SJSA1 (cell line): ENCODE measurements around the gene CCDC30. TPM values are rescaled to one million over a fixed set of nuclear protein-coding genes. Genes with fewer than 3 reads are reported as not detected.
"Not testable (repeated sequence)": the region's sequence is repeated elsewhere in the genome, so short reads cannot be mapped to it uniquely, and the experiment has no call there.

Source experiments
- DNase-seq, 2 experiments: peaks; one replicate each; pipeline ENCODE4 v3.0.0-alpha.2; 2015 to 2020; ENCODE audit warnings: low spot score in 2 of 2, low read depth in 1 of 2
- H3K27ac ChIP-seq: fragments of 250-450 bp; sonication (Bioruptor Pico); 2 replicates; pipeline ENCODE4 v1.5.1; 2020; ENCODE audit warnings: mild to moderate bottlenecking, moderate library complexity
- H3K27me3 ChIP-seq: fragments of 250-450 bp; sonication (Bioruptor Pico); replicated peaks from 2 replicates; pipeline ENCODE4 v1.5.1; 2020; ENCODE audit warnings: mild to moderate bottlenecking, moderate library complexity
- H3K36me3 ChIP-seq: fragments of 250-450 bp; sonication (Bioruptor Pico); 2 replicates; pipeline ENCODE4 v1.5.1; 2020; ENCODE audit warnings: mild to moderate bottlenecking
- H3K4me1 ChIP-seq: fragments of 250-450 bp; sonication (Bioruptor Pico); replicated peaks from 2 replicates; pipeline ENCODE4 v1.6.1; 2021; ENCODE audit warnings: mild to moderate bottlenecking
- H3K4me3 ChIP-seq: fragments of 250-450 bp; sonication (Bioruptor Pico); 2 replicates; pipeline ENCODE4 v1.5.1; 2020; ENCODE audit warnings: mild to moderate bottlenecking
- H3K9me3 ChIP-seq: fragments of 250-450 bp; sonication (Bioruptor Pico); replicated peaks from 2 replicates; pipeline ENCODE4 v1.5.1; 2020; ENCODE audit warnings: mild to moderate bottlenecking
- total RNA-seq: library from RNA; depleted of rRNA; stranded (reverse); fragments of >200 nt; shearing (Covaris generic); gene quantifications from 2 replicates; pipeline ENCODE4 v1.2.3, GENCODE V29; 2014

CCDC30 gene
- total RNA-seq, 1 experiment from 2014 or later, result 0.13 TPM

DNA sequence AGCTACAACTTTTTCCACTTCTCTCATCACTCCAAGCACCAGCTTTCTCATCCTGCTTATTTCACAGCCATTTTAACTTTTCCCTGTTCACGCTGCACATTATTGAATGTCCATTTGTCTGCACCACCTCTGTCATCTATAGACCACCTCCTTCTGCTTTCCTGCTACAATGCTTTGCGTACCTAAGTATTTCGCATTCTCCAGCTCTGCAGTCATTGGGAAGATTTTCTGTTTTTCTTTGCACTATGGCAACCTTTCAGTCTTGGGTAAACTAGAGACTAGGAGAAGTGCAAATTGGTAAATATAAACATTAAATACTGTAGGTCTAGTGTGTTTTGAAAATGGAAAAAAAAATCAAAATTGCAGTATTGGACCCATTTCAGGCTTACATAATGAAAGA, 835 bp downstream of the CCDC30 start:
- no peak overlapping the region for H3K4me3 ChIP-seq

DNA sequence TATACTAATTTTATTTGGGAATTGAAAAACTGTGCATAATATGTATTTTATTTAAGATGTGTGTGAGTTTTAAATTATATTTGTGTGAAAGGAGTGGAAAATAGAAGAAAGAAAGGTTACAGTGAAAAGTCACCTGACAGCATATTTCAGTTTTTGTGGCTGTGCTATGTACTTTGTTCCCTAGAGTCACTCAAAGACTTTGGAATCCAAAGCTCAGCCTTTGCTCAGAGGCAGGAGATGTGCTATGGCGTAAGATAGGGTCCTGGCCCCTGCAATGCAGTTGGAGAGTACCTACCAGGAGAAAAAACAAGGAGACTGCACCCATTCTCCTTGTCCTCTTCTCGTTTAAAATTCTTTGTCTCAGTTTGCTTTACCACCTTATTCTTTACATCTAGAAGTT, 2.9 kb downstream of the CCDC30 start:
- Histone ChIP-seq H3K4me1 (peaks cover 14% of the 10 kb centered on the region), H3K4me3 (no peak overlapping the region), H3K27me3 (peaks cover 8% of the 10 kb centered on the region), H3K36me3 (no peaks in the 10 kb centered on the region), H3K9me3 (no peaks in the 10 kb centered on the region; the same call in 1 of the 2 replicates), H3K27ac (no peak overlapping the region)
- no peak for DNase-seq

More for the DNA sequence above, 835 bp downstream of the CCDC30 start:
- DNase-seq, result no peak
- no peaks in the 10 kb centered on the region for H3K36me3 ChIP-seq
- H3K27ac ChIP-seq, result no peak overlapping the region
- H3K9me3 ChIP-seq, result no peaks in the 10 kb centered on the region
- H3K27me3 ChIP-seq, result no peaks in the 10 kb centered on the region
- peaks cover 14% of the 10 kb centered on the region for H3K4me1 ChIP-seq

DNA sequence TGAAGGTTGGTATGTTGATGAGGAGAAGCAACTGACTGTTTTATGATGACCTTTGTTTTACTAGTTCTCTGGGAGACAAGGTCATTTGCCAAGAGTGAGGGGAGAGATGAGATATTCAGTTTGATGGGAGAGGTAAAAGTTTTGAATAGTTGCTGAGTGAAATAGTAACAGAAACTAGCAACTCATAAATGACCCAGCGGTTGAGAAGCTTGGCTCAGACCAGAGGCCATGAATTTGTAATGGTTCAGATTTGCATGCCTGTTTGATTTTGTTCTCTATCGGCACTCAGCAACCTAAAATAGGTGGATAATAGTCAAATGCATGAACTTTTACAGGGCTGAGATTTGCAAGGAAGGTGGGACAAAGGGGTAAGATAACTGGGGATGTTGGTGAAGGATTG, 6.6 kb downstream of the CCDC30 start:
- Histone ChIP-seq H3K27me3 (peaks cover 8% of the 10 kb centered on the region), H3K4me3 (no peak overlapping the region), H3K36me3 (no peaks in the 10 kb centered on the region), H3K4me1 (no peaks in the 10 kb centered on the region), H3K27ac (no peak overlapping the region), H3K9me3 (no peaks in the 10 kb centered on the region; the same call in 1 of the 2 replicates)
- DNase-seq, result no peak

DNA sequence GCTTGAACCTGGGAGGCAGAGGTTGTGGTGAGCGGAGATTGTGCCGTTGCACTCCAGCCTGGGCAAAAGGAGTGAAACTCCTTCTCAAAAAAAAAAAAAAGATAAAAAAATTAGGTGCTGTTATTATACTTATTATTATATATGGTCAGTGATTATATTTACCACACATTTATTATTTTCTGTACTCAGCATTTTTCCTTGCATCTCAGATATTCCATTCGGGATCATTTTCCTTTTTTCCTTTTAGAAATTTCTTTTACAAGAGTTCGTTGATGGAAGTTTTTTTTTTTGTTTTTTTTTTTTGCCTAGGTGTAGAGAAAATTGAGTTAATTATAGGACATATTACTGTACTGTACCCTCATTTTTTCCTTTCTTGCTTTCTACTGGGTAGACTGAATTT, 13.5 kb downstream of the CCDC30 start:
- H3K36me3 ChIP-seq, result no peaks in the 10 kb centered on the region

DNA sequence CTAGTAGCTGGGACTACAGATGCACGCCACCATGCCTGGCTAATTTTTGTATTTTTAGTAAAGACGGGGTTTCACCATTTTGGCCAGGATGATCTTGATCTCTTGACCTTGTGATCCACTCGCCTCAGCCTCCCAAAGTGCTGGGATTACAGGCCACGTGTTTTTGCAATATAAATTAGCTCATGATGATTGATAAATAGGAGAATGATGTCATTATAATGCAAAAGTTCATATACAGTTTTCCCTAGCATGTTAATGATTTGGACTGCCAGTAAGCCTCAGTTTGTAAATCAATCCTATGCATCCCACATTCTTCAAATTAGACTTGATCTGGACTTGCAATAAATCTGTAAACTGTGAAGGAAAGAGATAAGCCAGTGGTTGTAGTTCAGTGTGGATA, 14.3 kb downstream of the CCDC30 start:
- H3K27me3 ChIP-seq, H3K36me3 ChIP-seq, DNase-seq, H3K27ac ChIP-seq, H3K4me3 ChIP-seq, H3K9me3 ChIP-seq, H3K4me1 ChIP-seq: not testable (repeated sequence)

More for the DNA sequence above, 13.5 kb downstream of the CCDC30 start:
- DNase-seq, result no peak
- Histone ChIP-seq H3K4me3 (no peak overlapping the region), H3K27me3 (0 out of 2 replicates have a peak, but pooled peaks cover 2% of the 10 kb centered on the region), H3K9me3 (no peaks in the 10 kb centered on the region), H3K27ac (no peak overlapping the region), H3K4me1 (no peaks in the 10 kb centered on the region)

DNA sequence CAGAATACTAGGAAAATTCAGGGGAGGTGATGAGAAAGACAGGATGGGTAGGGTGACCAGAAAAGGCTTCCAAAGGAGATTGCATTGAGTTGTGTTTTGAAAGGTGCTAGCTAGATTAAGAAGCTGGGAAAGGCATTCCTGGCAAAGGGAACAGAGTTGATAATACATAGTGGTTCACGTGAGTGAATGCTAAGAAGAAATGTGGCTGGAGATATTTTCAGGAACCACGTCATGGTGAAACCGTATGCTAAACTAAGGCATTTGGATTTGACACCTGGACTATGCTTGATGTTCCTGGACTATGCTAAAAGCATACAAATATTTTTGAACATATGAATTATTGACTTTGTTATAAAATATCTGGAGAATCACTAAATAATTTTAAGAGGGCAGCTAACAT, 14.7 kb downstream of the CCDC30 start:
- Histone ChIP-seq H3K27ac (no peak overlapping the region), H3K36me3 (no peaks in the 10 kb centered on the region), H3K4me1 (no peaks in the 10 kb centered on the region), H3K27me3 (0 out of 2 replicates have a peak, but pooled peaks cover 2% of the 10 kb centered on the region), H3K9me3 (no peaks in the 10 kb centered on the region), H3K4me3 (no peak overlapping the region)
- no peak for DNase-seq

DNA sequence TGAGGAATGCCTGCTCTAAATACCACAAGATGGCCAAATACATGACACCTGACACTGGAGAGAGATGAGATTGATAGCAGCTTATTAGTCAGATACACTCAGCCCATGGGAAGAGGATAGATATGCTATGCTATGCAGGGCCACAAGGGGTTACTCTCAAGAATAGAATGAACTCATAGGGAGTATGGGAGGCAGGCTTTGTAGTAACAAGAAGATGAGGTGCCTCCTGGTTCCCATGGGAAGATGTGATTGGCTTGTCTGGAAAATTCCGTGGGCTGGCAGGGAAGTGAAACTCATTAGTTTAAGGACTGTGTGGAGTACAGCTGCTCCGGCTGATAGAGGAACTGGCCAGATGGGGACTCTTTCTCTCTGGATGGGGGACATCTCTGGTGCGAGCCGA, 16.5 kb downstream of the CCDC30 start:
- Histone ChIP-seq H3K4me3 (no peak overlapping the region), H3K4me1 (no peaks in the 10 kb centered on the region), H3K27me3 (0 out of 2 replicates have a peak, but pooled peaks cover 2% of the 10 kb centered on the region), H3K36me3 (no peaks in the 10 kb centered on the region), H3K27ac (no peak overlapping the region), H3K9me3 (no peaks in the 10 kb centered on the region)
- DNase-seq, result no peak

DNA sequence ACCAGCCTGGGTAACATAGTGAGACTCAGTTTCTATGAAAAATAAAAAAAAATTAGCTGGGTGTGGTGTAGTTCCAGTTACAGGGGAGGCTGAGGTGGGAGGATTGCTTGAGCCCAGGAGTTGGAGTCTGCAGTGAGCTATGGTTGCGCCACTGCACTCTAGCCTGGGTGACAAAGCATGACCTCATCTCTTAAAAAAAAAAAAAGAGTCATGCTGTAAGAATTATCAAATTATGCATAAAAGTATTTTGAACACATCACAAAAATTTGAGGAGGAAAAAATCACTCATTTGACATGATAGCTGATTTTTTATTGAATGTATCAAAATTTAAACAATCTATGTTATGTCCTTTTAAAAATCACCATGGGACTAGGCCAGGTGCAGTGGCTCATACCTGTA, 17.8 kb downstream of the CCDC30 start:
- Histone ChIP-seq H3K27me3 (no peaks in the 10 kb centered on the region), H3K36me3 (no peaks in the 10 kb centered on the region), H3K27ac (no peak overlapping the region), H3K4me1 (no peaks in the 10 kb centered on the region), H3K4me3 (no peak overlapping the region), H3K9me3 (no peaks in the 10 kb centered on the region)
- DNase-seq, result no peak

DNA sequence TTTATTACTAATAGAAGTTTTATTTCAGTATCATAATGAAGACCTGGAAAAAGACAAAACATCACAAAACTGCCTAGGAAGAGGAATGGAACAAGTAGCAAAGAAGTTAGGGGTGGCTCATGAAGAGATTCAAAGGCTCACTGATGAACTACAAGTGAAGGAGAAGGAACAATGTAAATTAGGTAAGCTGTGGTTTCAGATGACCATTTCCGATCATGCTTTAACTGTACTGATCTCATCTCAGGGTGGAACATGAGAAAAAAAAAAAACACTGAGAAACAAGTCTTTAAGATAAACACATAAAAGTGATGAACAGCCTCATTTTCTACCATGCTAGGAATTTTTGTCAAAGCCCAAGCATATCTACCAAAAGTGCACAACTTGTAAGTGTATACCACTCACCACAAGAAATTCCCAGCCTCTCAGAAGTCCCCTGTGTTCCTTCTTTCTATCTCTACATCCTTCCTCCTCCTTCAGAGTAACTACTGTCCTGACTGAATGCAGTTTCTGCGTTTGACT, 19.6 kb downstream of the CCDC30 start:
- no peaks in the 10 kb centered on the region for H3K36me3 ChIP-seq
- no peaks in the 10 kb centered on the region for H3K9me3 ChIP-seq
- H3K27me3 ChIP-seq, result no peaks in the 10 kb centered on the region
- no peak for DNase-seq
- H3K27ac ChIP-seq, result no peak overlapping the region
- no peaks in the 10 kb centered on the region for H3K4me1 ChIP-seq
- no peak overlapping the region for H3K4me3 ChIP-seq

DNA sequence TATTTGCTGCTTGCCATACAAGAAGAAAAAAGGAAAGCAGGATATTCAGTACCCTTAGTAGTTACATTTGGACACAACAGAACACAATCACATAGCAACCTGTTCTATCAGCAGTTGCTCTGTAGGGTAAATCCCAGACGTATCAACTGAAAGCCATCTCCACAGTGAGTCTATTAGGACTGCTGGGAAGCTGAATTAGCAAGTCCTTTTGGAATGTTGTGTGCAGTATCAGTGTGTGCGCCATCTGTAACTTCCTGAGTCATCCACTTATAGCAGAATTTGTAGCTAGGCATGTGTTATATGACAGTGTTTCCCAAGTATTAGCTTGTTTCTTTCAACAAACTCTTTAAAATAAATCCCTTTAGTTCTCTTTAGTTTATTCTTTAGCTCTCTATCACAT, 21.3 kb downstream of the CCDC30 start:
- H3K27ac ChIP-seq, result no peak overlapping the region
- DNase-seq, result peak; percentile 42 to 55

DNA sequence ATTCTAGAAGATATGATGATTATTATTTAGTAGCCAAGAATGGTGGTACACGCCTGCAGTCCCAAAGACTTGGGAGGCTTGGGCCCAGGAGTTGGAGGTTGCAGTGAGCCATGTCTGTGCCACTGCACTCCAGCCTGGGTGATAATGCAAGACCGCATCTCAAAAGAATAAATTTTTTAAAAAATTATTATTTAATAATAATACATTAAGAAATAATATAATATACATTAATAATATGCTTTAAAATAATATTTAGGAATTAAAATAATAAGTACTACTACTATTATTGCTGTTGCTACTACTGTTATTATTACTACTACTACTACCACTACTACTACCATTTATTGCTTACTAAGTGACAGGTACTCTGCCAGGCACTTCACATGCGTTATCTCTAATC, 27.2 kb downstream of the CCDC30 start:
- no peak for DNase-seq
- no peak overlapping the region for H3K4me3 ChIP-seq
- H3K27ac ChIP-seq, result no peak overlapping the region
- H3K27me3 ChIP-seq, result 0 out of 2 replicates have a peak, but pooled peaks cover 4% of the 10 kb centered on the region
- no peaks in the 10 kb centered on the region for H3K9me3 ChIP-seq
- no peaks in the 10 kb centered on the region for H3K36me3 ChIP-seq
- no peaks in the 10 kb centered on the region for H3K4me1 ChIP-seq

More for the DNA sequence above, 21.3 kb downstream of the CCDC30 start:
- no peaks in the 10 kb centered on the region for H3K9me3 ChIP-seq
- no peak overlapping the region for H3K4me3 ChIP-seq
- no peaks in the 10 kb centered on the region for H3K4me1 ChIP-seq
- H3K27me3 ChIP-seq, result 0 out of 2 replicates have a peak, but pooled peaks cover 4% of the 10 kb centered on the region
- H3K36me3 ChIP-seq, result no peaks in the 10 kb centered on the region

DNA sequence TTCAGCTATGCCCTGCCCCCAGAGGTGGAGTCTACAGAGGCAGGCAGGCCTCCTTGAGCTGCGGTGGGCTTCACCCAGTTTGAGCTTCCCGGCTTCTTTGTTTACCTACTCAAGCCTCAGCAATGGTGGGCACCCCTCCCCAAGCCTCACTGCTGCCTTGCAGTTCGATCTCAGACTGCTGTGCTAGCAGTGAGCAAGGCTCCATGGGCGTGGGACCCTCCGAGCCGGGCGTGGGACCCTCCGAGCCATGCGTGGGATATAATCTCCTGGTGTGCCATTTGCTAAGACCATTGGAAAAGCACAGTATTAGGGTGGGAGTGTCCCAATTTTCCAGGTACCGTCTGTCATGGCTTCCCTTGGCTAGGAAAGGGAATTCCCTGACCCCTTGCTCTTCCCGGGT, 38.9 kb downstream of the CCDC30 start:
- not testable (repeated sequence) for H3K27ac ChIP-seq, DNase-seq, H3K36me3 ChIP-seq, H3K4me1 ChIP-seq, H3K27me3 ChIP-seq, H3K4me3 ChIP-seq, H3K9me3 ChIP-seq

DNA sequence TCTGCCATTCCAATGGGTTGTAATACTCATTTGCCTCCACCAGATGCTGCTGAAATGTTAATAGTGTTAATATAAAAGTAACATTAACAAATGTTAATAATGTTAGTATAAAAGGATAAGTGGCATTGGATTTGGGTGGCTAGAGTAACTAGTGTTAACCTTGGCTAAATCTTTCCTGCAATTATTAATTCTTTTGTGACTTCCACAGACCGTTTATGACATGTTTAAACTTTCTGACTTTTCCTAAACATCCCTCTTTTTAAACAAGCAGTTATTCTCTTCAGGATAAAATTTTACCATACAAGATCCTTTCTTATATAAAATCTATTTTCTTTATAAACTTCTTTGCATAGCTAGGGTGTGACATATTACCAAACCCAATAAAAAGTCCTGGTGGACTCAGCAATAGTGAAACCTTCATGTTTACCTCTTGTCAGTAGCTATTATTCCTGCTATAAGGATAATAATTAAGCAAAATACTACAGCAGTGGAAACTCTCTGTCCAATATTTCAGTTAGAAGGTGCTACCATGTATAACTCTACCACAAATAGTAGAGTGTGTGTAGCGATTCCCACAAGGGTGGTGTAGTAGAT, 41.5 kb downstream of the CCDC30 start:
- H3K36me3 ChIP-seq, result no peaks in the 10 kb centered on the region
- H3K9me3 ChIP-seq, result peaks cover 4% of the 10 kb centered on the region
- no peaks in the 10 kb centered on the region for H3K4me1 ChIP-seq
- no peak overlapping the region for H3K4me3 ChIP-seq
- DNase-seq, result no peak
- no peak overlapping the region for H3K27ac ChIP-seq
- no peaks in the 10 kb centered on the region for H3K27me3 ChIP-seq

DNA sequence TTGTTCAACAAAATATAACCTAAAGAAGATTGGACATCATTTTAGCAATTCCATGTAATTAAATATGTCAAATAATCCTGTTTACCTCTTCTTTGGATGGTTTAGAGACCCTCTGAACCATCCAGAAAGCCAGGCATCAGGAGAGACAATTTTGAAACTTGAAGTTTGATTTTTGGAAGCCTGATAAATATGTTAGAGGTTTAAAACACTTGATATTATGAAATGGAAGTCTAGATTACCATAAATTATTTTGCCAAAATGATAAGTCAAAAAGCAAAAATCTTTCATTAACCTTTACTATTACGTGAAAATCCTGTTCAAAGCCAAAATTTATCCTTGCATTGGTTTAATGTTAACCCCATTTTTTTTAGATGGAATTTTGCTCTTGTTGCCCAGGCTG, 43.5 kb downstream of the CCDC30 start:
- H3K27ac ChIP-seq, result no peak overlapping the region
- no peaks in the 10 kb centered on the region for H3K36me3 ChIP-seq
- no peaks in the 10 kb centered on the region for H3K4me1 ChIP-seq

More for the DNA sequence above, 43.5 kb downstream of the CCDC30 start:
- Histone ChIP-seq H3K9me3 (peaks cover 4% of the 10 kb centered on the region), H3K27me3 (no peaks in the 10 kb centered on the region), H3K4me3 (no peak overlapping the region)
- no peak for DNase-seq
